Lung (tissue), 12 donors: ENCODE results near the gene PRM2. TPM values are rescaled to one million over a fixed set of nuclear protein-coding genes. Genes with fewer than 3 reads are reported as not detected.
"Not testable (repeated sequence)": the region's sequence is repeated elsewhere in the genome, so short reads cannot be mapped to it uniquely, and the experiment has no call there.

ENCODE experiments used
- ATAC-seq: fragments of 200-7000 bp; cut with Tn5 transposase; one replicate; pipeline ENCODE4 v1.9.1; 2020; ENCODE audit warnings: moderate number of reproducible peaks; ENCODE audit not compliant: insufficient read depth, low FRiP score
- DNase-seq, 3 donors: peaks; one replicate each; pipeline ENCODE4 v3.0.0-alpha.2; 2013 to 2017
- H3K27ac ChIP-seq, 2 donors: one replicate each; pipeline ENCODE4 v1.5.1; 2013; ENCODE audit warnings: mild to moderate bottlenecking in 2 of 2, moderate library complexity in 2 of 2, control low read depth in 1 of 2, inconsistent platforms in 1 of 2, low read depth in 1 of 2, low read length in 1 of 2
- H3K27me3 ChIP-seq, 3 donors: one replicate each; pipeline ENCODE4 v1.5.1; 2013; ENCODE audit warnings: low read length in 2 of 3; ENCODE audit not compliant: control insufficient read depth in 3 of 3, insufficient read depth in 3 of 3
- H3K36me3 ChIP-seq, 4 donors: one replicate each; pipeline ENCODE4 v1.5.1; 2013; ENCODE audit warnings: low read length in 4 of 4, mild to moderate bottlenecking in 1 of 4, moderate library complexity in 1 of 4; ENCODE audit not compliant: control insufficient read depth in 4 of 4, insufficient read depth in 4 of 4
- H3K4me1 ChIP-seq, 5 donors: one replicate each; pipeline ENCODE4 v1.5.1; 2013; ENCODE audit warnings: low read length in 5 of 5, mild to moderate bottlenecking in 2 of 5, moderate library complexity in 1 of 5; ENCODE audit not compliant: control insufficient read depth in 5 of 5, insufficient read depth in 5 of 5
- H3K4me3 ChIP-seq: one replicate; pipeline ENCODE4 v1.5.1; 2013; ENCODE audit warnings: mild to moderate bottlenecking, control low read depth, moderate library complexity
- H3K9ac ChIP-seq, 2 donors: one replicate each; pipeline ENCODE4 v1.5.1; 2013; ENCODE audit warnings: low read length in 2 of 2, control low read depth in 1 of 2; ENCODE audit not compliant: insufficient read depth in 1 of 2
- H3K9me3 ChIP-seq, 4 donors: one replicate each; pipeline ENCODE4 v1.5.1; 2013; ENCODE audit warnings: low read length in 3 of 4, mild to moderate bottlenecking in 1 of 4, moderate library complexity in 1 of 4; ENCODE audit not compliant: control insufficient read depth in 4 of 4, insufficient read depth in 3 of 4
- WGBS, 2 donors: extraction: QIAGEN DNeasy Blood & Tissue Kit; methylation state at CpG; one replicate each; pipeline ENCODE4 v1.1.7; 2013; 5-methylcytosine and 5-hydroxymethylcytosine counted together
- polyA plus RNA-seq, 2 donors: library from polyadenylated mRNA; stranded (reverse); fragments of 200-250 nt; gene quantifications; one replicate each; pipeline ENCODE4 v1.2.1, GENCODE V29; 2013
- total RNA-seq, 2 donors: library from RNA; depleted of rRNA in 1 of 2; stranded (reverse); fragments of >200 nt in 1 of 2; gene quantifications; one replicate each; pipeline ENCODE4 v1.2.1, GENCODE V29; 2014 to 2021
- TF ChIP-seq, protein P1 (sequence below): IDR thresholded peaks from 2 replicates; pipeline ENCODE4 v1.5.1; 2012; ENCODE audit warnings: mild to moderate bottlenecking; ENCODE audit errors: control extremely low read depth, extremely low read depth
- donor health status: control.
- donor health status: control.
- donor health status: Bipolar disorder and iron deficiency.
- donor health status: healthy.
- donor health status: DM: yes; HTN: yes; CAD: no.

PRM2 gene
- total and polyA plus RNA-seq, 4 donors, result not detected

GRCh38 chr16:11291091-11291703, 14.9 kb upstream of the PRM2 start:
- Histone ChIP-seq H3K9ac (no peak overlapping the region), H3K4me3 (no peak overlapping the region), H3K4me1 (peaks cover 0 to 12% (median 3%) of the 10 kb centered on the region in 5 donors), H3K9me3 (no peaks in the 10 kb centered on the region), H3K27me3 (no peaks in the 10 kb centered on the region), H3K27ac (no peak overlapping the region), H3K36me3 (no peaks in the 10 kb centered on the region)
- WGBS, 2 donors, result 72 to 90% methylated on average over 10 of the region's 10 CpGs
- no peak for ATAC-seq
- TF ChIP-seq, protein P1, sequence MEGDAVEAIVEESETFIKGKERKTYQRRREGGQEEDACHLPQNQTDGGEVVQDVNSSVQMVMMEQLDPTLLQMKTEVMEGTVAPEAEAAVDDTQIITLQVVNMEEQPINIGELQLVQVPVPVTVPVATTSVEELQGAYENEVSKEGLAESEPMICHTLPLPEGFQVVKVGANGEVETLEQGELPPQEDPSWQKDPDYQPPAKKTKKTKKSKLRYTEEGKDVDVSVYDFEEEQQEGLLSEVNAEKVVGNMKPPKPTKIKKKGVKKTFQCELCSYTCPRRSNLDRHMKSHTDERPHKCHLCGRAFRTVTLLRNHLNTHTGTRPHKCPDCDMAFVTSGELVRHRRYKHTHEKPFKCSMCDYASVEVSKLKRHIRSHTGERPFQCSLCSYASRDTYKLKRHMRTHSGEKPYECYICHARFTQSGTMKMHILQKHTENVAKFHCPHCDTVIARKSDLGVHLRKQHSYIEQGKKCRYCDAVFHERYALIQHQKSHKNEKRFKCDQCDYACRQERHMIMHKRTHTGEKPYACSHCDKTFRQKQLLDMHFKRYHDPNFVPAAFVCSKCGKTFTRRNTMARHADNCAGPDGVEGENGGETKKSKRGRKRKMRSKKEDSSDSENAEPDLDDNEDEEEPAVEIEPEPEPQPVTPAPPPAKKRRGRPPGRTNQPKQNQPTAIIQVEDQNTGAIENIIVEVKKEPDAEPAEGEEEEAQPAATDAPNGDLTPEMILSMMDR, result no peak
- peak; percentile 51 to 83 (median 67) for DNase-seq

DNA sequence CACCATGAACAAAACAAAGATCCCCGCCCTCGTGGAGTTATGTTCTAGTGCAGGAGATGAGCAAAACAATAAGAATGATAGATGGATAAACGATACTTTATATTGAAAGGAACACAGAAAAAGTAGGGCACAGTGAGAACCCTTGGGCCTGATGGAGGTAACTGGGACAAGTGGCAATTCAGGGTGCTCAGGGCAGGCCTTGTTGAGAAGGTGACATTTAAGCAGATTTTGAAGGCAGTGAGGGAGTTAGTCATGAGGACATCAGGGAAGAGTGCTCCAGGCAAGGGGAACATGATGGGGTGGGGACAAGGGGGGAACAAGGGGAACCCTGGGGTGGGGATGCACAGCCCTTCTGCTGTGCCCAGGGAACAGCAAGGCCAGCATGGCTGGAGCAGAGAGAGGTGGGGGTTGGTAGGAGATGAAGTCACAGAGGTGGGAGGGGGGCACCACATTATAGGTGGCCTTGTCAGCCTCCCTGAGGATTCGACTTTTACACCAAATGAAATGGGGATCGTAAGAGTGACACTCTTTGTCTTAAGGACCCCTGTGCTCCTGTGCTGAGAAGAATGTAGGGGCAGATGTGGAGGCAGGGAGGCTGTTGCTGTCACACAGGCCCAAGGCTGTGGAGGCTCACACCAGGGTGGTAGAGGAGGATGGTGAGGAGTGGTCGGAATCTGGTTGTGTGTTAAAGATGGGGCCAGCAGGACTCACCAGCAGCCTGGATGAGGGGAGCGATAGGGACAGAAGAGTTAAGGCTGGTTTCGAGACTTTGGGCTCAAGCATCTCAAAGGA, 14.0 kb upstream of the PRM2 start:
- no peaks in the 10 kb centered on the region for H3K36me3 ChIP-seq
- H3K4me1 ChIP-seq, result peaks cover 0 to 12% (median 0%) of the 10 kb centered on the region in 5 donors
- H3K27ac ChIP-seq, result no peak overlapping the region
- DNase-seq (no peak), ATAC-seq (peak; percentile 41)
- no peak overlapping the region for H3K9ac ChIP-seq
- H3K9me3 ChIP-seq, result no peaks in the 10 kb centered on the region
- H3K4me3 ChIP-seq, result no peak overlapping the region
- no peaks in the 10 kb centered on the region for H3K27me3 ChIP-seq
- TF ChIP-seq, protein P1, result no peak
- WGBS, 2 donors, result 86 to 94% methylated on average over 8 of the region's 8 CpGs

- H3K4me3 ChIP-seq, H3K9ac ChIP-seq: not testable (repeated sequence)
- WGBS, 2 donors, result 62 to 64% methylated on average over 4 of the region's 4 CpGs
These were observed 13.4 kb upstream of the PRM2 start for GRCh38 chr16:11289696-11290095.

GRCh38 chr16:11289202-11289601, 12.9 kb upstream of the PRM2 start:
- DNase-seq (no peak), ATAC-seq (no peak)
- H3K4me3 ChIP-seq, result no peak overlapping the region
- H3K36me3 ChIP-seq, result no peaks in the 10 kb centered on the region
- no peak overlapping the region for H3K27ac ChIP-seq
- no peaks in the 10 kb centered on the region for H3K27me3 ChIP-seq
- 95 to 100% methylated on average over 2 of the region's 2 CpGs for WGBS, 2 donors
- H3K9ac ChIP-seq, result no peak overlapping the region
- H3K4me1 ChIP-seq, result peaks cover 0 to 12% (median 0%) of the 10 kb centered on the region in 5 donors
- no peaks in the 10 kb centered on the region for H3K9me3 ChIP-seq
- TF ChIP-seq, protein P1, result no peak

More at GRCh38 chr16:11289696-11290095, 13.4 kb upstream of the PRM2 start:
- not testable (repeated sequence) for H3K27me3 ChIP-seq, H3K27ac ChIP-seq, ATAC-seq, DNase-seq, H3K9me3 ChIP-seq, H3K36me3 ChIP-seq
- peaks cover 0 to 12% (median 0%) of the 10 kb centered on the region in 5 donors for H3K4me1 ChIP-seq
